ENCODE results near the gene GLB1L. TPM values are rescaled to one million over a fixed set of nuclear protein-coding genes. Genes with fewer than 3 reads are reported as not detected.

Gene GLB1L
- total RNA-seq, 1 donor from 2014 or later, result 8.8 TPM

- peak overlapping the region; percentile 67 for H3K4me3 Mint-ChIP-seq (ENCODE audit: unreplicated experiment)
- peaks cover 19% of the 10 kb centered on the region for H3K27me3 Mint-ChIP-seq (ENCODE audit: unreplicated experiment)
- peaks cover 57% of the 10 kb centered on the region for H3K4me1 Mint-ChIP-seq (ENCODE audit: unreplicated experiment)
- H3K27ac Mint-ChIP-seq (ENCODE audit: unreplicated experiment), result no peak overlapping the region
- DNase-seq (ENCODE audit: extremely low spot score, unreplicated experiment), result no peak
- TF ChIP-seq CTCF (IDR thresholded peaks at IDR 0.05), result no peak
- H3K36me3 Mint-ChIP-seq (ENCODE audit: unreplicated experiment), result no peaks in the 10 kb centered on the region
- no peaks in the 10 kb centered on the region for H3K9me3 Mint-ChIP-seq (ENCODE audit: unreplicated experiment)
Measured at GRCh38 chr2:219252570-219252899, 7.3 kb upstream of the GLB1L start.

GRCh38 chr2:219252084-219252483 is 6.8 kb upstream of the GLB1L start:
- H3K27me3 Mint-ChIP-seq (ENCODE audit: unreplicated experiment), result peaks cover 19% of the 10 kb centered on the region
- H3K9me3 Mint-ChIP-seq (ENCODE audit: unreplicated experiment), result no peaks in the 10 kb centered on the region
- H3K36me3 Mint-ChIP-seq (ENCODE audit: unreplicated experiment), result no peaks in the 10 kb centered on the region
- no peak for DNase-seq (ENCODE audit: extremely low spot score, unreplicated experiment)
- no peak overlapping the region for H3K4me3 Mint-ChIP-seq (ENCODE audit: unreplicated experiment)
- peak overlapping the region; percentile 67 for H3K27ac Mint-ChIP-seq (ENCODE audit: unreplicated experiment)
- no peak for TF ChIP-seq CTCF (IDR thresholded peaks at IDR 0.05)
- peaks cover 57% of the 10 kb centered on the region for H3K4me1 Mint-ChIP-seq (ENCODE audit: unreplicated experiment)

- DNase-seq (ENCODE audit: extremely low spot score, unreplicated experiment), result no peak
- TF ChIP-seq CTCF (IDR thresholded peaks at IDR 0.05), result no peak
- Mint-ChIP-seq H3K27ac (ENCODE audit: unreplicated experiment) (peak overlapping the region; percentile 67), H3K4me1 (ENCODE audit: unreplicated experiment) (peaks cover 57% of the 10 kb centered on the region), H3K27me3 (ENCODE audit: unreplicated experiment) (peaks cover 19% of the 10 kb centered on the region), H3K9me3 (ENCODE audit: unreplicated experiment) (no peaks in the 10 kb centered on the region), H3K4me3 (ENCODE audit: unreplicated experiment) (no peak overlapping the region), H3K36me3 (ENCODE audit: unreplicated experiment) (no peaks in the 10 kb centered on the region)
Measured at GRCh38 chr2:219251656-219252055, 6.4 kb upstream of the GLB1L start.

- H3K4me3 Mint-ChIP-seq (ENCODE audit: unreplicated experiment), result no peak overlapping the region
- no peak for DNase-seq (ENCODE audit: extremely low spot score, unreplicated experiment)
- H3K4me1 Mint-ChIP-seq (ENCODE audit: unreplicated experiment), result peaks cover 62% of the 10 kb centered on the region
- H3K27me3 Mint-ChIP-seq (ENCODE audit: unreplicated experiment), result peaks cover 9% of the 10 kb centered on the region
- no peaks in the 10 kb centered on the region for H3K36me3 Mint-ChIP-seq (ENCODE audit: unreplicated experiment)
- no peak for TF ChIP-seq CTCF (IDR thresholded peaks at IDR 0.05)
- H3K9me3 Mint-ChIP-seq (ENCODE audit: unreplicated experiment), result no peaks in the 10 kb centered on the region
- H3K27ac Mint-ChIP-seq (ENCODE audit: unreplicated experiment), result peak overlapping the region; percentile 94
Measured at GRCh38 chr2:219250049-219250781, 5.0 kb upstream of the GLB1L start.

GRCh38 chr2:219249203-219249980 is 4.1 kb upstream of the GLB1L start:
- Mint-ChIP-seq H3K27me3 (ENCODE audit: unreplicated experiment) (peaks cover 3% of the 10 kb centered on the region), H3K4me3 (ENCODE audit: unreplicated experiment) (peak overlapping the region; percentile 7), H3K27ac (ENCODE audit: unreplicated experiment) (peak overlapping the region; percentile 94), H3K36me3 (ENCODE audit: unreplicated experiment) (no peaks in the 10 kb centered on the region), H3K9me3 (ENCODE audit: unreplicated experiment) (no peaks in the 10 kb centered on the region), H3K4me1 (ENCODE audit: unreplicated experiment) (peaks cover 62% of the 10 kb centered on the region)
- no peak for DNase-seq (ENCODE audit: extremely low spot score, unreplicated experiment)
- no peak for TF ChIP-seq CTCF (IDR thresholded peaks at IDR 0.05)

Measured in osteocyte (in vitro differentiated cells).